Mucosa of descending colon (tissue), 3 donors: Measurements from ENCODE around the gene ADH4. TPM values are rescaled to one million over a fixed set of nuclear protein-coding genes. Genes with fewer than 3 reads are reported as not detected.
"Not testable (repeated sequence)": the region's sequence is repeated elsewhere in the genome, so short reads cannot be mapped to it uniquely, and the experiment has no call there.

Experiments used
- ATAC-seq: fragments of 200-7000 bp; cut with Tn5 transposase; one replicate; pipeline ENCODE4 v1.9.1; 2020; ENCODE audit warnings: mild to moderate bottlenecking, moderate library complexity
- DNase-seq, 3 donors: peaks; one replicate each; pipeline ENCODE4 v3.0.0-alpha.2; 2020
- H3K36me3 ChIP-seq: fragments of 200-600 bp; one replicate; pipeline ENCODE4 v1.8.0; 2021; ENCODE audit warnings: low read depth, mild to moderate bottlenecking
- H3K4me1 ChIP-seq: fragments of 200-600 bp; one replicate; pipeline ENCODE4 v1.8.0; 2021; ENCODE audit warnings: low read depth, mild to moderate bottlenecking
- H3K4me3 ChIP-seq: fragments of 200-600 bp; one replicate; pipeline ENCODE4 v1.8.0; 2021; ENCODE audit warnings: mild to moderate bottlenecking
- H3K9me3 ChIP-seq: fragments of 200-600 bp; one replicate; pipeline ENCODE4 v1.8.0; 2021; ENCODE audit warnings: mild to moderate bottlenecking
- intact Hi-C, 2 donors: fragments of 100-400 bp; cut with DNase I in 1 of 2; cut with micrococcal nuclease in 1 of 2; formaldehyde crosslinking; loops; one replicate each; pipeline versions ENCODE4 v1.11.0 to v1.11.1; 2022; cut with DNase I, micrococcal nuclease
- total RNA-seq, 3 donors: library from RNA; stranded (reverse); fragmentation: NEBNext Ultra II Directional in 2 of 3; extraction: Animal tissue kit (Norgen Biotek cat#: 25700) in 2 of 3; gene quantifications; one replicate each; pipeline versions ENCODE4 v1.2.1 to v1.2.4, GENCODE V29; 2021 to 2023
- TF ChIP-seq, protein P1 (sequence below): fragments of 200-600 bp; IDR thresholded peaks from one replicate; pipeline ENCODE4 v1.8.0; 2022; ENCODE audit warnings: antibody characterized with exemption, mild to moderate bottlenecking
- donor health status: DM: no; HTN: no; CAD: no; lungs with moderate emphysema.
- donor health status: DM: no; HTN: no; CAD: no.
- donor health status: DM: no; HTN: yes; CAD: no.

ADH4 gene
- total RNA-seq, 3 donors from 2014 or later = 0.19 to 0.41 (median 0.23) TPM

- intact Hi-C loops = no loop called here
- H3K4me3 ChIP-seq = peak within 1 kb of the TSS; percentile 63
- peaks cover 12% of the 10 kb centered on the region for H3K4me1 ChIP-seq
- H3K9me3 ChIP-seq = no peaks in the 10 kb centered on the region
- H3K36me3 ChIP-seq = no peaks in the 10 kb centered on the region
- peak; percentile 92 to 94 (median 93) for DNase-seq
- TF ChIP-seq, protein P1, sequence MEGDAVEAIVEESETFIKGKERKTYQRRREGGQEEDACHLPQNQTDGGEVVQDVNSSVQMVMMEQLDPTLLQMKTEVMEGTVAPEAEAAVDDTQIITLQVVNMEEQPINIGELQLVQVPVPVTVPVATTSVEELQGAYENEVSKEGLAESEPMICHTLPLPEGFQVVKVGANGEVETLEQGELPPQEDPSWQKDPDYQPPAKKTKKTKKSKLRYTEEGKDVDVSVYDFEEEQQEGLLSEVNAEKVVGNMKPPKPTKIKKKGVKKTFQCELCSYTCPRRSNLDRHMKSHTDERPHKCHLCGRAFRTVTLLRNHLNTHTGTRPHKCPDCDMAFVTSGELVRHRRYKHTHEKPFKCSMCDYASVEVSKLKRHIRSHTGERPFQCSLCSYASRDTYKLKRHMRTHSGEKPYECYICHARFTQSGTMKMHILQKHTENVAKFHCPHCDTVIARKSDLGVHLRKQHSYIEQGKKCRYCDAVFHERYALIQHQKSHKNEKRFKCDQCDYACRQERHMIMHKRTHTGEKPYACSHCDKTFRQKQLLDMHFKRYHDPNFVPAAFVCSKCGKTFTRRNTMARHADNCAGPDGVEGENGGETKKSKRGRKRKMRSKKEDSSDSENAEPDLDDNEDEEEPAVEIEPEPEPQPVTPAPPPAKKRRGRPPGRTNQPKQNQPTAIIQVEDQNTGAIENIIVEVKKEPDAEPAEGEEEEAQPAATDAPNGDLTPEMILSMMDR = no peak
- ATAC-seq = peak; percentile 95
These were observed 55.4 kb downstream of the ADH4 start, which contains the start of gene ADH5 for GRCh38 chr4:99088481-99089365. Gene ADH5, minus strand, starts transcription at chr4:99088788. Its CDS starts 88 bp downstream, at chr4:99088700.

DNA sequence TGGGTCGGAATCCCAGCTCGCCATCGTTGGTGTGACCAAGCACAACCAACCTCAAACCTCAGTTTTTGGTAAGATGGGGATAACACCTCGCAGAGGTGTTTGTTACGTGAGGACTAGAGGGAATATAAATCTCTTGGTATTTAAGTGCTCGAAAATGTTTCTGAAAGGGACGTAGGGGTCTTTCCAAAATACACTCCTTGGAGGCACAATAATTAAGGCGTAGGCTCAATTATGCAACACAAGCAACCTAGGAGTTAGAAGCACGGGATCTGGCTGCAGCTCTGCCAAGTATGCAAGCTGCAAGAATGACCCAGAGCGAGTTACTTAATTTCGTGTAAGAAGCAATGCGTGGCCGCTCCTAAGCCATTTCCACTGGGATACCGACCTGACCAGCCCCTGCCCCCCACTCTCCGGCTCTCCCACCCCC lies 56.1 kb downstream of the ADH4 start:
- TF ChIP-seq, protein P1 = no peak
- H3K4me3 ChIP-seq = peak overlapping the region; percentile 63
- no peaks in the 10 kb centered on the region for H3K36me3 ChIP-seq
- peaks cover 13% of the 10 kb centered on the region for H3K4me1 ChIP-seq
- H3K9me3 ChIP-seq = no peaks in the 10 kb centered on the region
- DNase-seq = peak in 2 of 3 donors; percentile 63 to 70
- intact Hi-C loops = no loop called here
- peak; percentile 60 for ATAC-seq

GRCh38 chr4:99084595-99084994 lies 59.5 kb downstream of the ADH4 start:
- Histone ChIP-seq H3K9me3 (no peaks in the 10 kb centered on the region), H3K36me3 (no peaks in the 10 kb centered on the region), H3K4me3 (no peak overlapping the region), H3K4me1 (peaks cover 17% of the 10 kb centered on the region)
- intact Hi-C loops = no loop called here
- TF ChIP-seq, protein P1 = no peak
- no peak for DNase-seq
- ATAC-seq = no peak

- TF ChIP-seq, protein P1 = no peak
- Histone ChIP-seq H3K4me3 (no peak overlapping the region), H3K9me3 (no peaks in the 10 kb centered on the region), H3K36me3 (no peaks in the 10 kb centered on the region), H3K4me1 (peaks cover 33% of the 10 kb centered on the region)
- intact Hi-C loops = no loop called here
- DNase-seq (no peak), ATAC-seq (peak; percentile 11)
These were observed 61.9 kb downstream of the ADH4 start for GRCh38 chr4:99082192-99082591.

GRCh38 chr4:99080869-99081268 lies 63.2 kb downstream of the ADH4 start:
- peaks cover 44% of the 10 kb centered on the region for H3K4me1 ChIP-seq
- H3K36me3 ChIP-seq, DNase-seq, H3K9me3 ChIP-seq, ATAC-seq, H3K4me3 ChIP-seq, intact Hi-C loops: not testable (repeated sequence)

DNA sequence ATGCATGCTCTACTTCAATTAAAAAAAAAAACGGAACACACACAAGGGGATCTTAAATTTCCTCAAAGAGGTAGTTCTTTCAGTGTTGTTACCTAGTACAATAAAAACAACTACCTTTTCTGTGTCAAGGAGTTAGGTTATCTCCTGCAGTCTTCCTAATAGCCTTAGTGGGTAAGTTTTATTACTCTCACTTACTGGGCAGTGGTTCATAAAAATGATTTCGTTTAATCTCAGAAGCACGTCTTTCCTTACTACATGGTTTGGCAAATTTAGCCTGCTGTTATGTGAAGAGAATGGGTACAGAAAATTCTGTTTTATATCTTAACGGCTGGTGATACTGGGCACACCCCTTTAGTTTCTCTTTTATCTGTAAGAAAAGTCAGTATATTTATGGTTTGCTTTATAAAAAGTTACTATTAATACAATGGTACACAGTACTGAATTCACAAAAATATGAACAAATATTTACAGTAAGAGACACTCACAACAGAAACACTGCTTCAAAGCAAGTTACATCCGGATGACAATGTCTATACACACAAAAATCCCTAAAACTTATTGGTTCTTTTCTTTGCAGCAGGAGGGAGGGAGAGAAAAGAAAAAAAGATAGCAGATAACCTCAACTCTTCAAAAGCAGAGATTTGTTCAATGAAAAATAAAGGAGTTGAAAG lies 64.3 kb downstream of the ADH4 start:
- ATAC-seq (peak; percentile 68), DNase-seq (no peak)
- intact Hi-C loops = no loop called here
- H3K4me1 ChIP-seq = peaks cover 40% of the 10 kb centered on the region
- no peaks in the 10 kb centered on the region for H3K36me3 ChIP-seq
- no peaks in the 10 kb centered on the region for H3K9me3 ChIP-seq
- no peak overlapping the region for H3K4me3 ChIP-seq
- TF ChIP-seq, protein P1 = no peak
